Measurements from ENCODE around the gene MUC2. TPM values are rescaled to one million over a fixed set of nuclear protein-coding genes. Genes with fewer than 3 reads are reported as not detected.

MUC2 gene
- total RNA-seq, 1 experiment from 2014 or later: not detected

DNA sequence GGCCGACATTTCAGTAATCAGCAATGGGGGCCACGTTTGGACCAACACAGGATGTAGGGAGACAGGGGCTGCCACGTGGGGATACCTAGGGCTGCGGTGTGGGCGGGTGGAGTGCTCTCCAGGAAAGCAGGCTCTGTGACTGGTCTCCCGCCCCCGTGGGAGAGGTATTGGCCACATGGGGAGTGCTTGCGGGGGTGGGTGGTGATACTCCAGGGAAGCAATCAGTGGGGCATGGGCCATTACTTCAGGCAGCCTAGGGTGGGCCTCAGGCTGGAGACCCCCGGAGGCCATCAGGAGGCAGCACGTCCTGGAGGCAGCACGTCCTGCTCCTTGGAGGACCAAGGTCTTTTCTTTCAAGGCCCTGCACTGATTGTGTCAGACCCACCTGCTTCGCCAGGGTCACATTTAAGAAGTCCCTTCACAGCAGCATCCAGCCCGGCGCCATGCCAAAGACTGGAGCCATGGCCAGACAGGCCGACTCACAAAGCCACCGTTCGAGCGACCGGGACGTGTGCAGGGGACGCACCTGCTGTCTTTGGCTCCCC, 3.0 kb upstream of the MUC2 start:
- Histone ChIP-seq H3K4me1 (ENCODE audit: insufficient read depth, low read length, poor library complexity, severe bottlenecking) (no peaks in the 10 kb centered on the region), H3K36me3 (ENCODE audit: insufficient read depth, low read length, poor library complexity, severe bottlenecking) (no peaks in the 10 kb centered on the region), H3K27me3 (replicated peaks; ENCODE audit: insufficient read depth, low read depth, low read length, poor library complexity) (no peaks in the 10 kb centered on the region), H3K27ac (ENCODE audit: low read depth, low read length, poor library complexity, severe bottlenecking) (no peak overlapping the region), H3K9me3 (ENCODE audit: low read depth, low read length, poor library complexity, severe bottlenecking) (no peaks in the 10 kb centered on the region), H3K4me3 (ENCODE audit: low read depth, low read length, poor library complexity, severe bottlenecking) (no peak overlapping the region)
- POLR2A ChIA-PET (ENCODE audit: low non-redundant PET): no interaction called here
- TF ChIP-seq CTCF (conservative IDR thresholded peaks at IDR 0.05; ENCODE audit: low read depth, low read length): no peak
- no peak for TF ChIP-seq EZH2 (IDR thresholded peaks at IDR 0.05; ENCODE audit: borderline replicate concordance, low read depth, low read length, poor library complexity, severe bottlenecking)
- CTCF ChIA-PET: no interaction called here
- no TSS peak for BruUV-seq (replicated peaks)
- intact Hi-C loops (cut with micrococcal nuclease; ENCODE audit: unreplicated experiment): no loop called here
- DNase-seq (ENCODE audit: low spot score): no peak

GRCh38 chr11:1072116-1072820, 2.4 kb upstream of the MUC2 start:
- H3K36me3 ChIP-seq (ENCODE audit: insufficient read depth, low read length, poor library complexity, severe bottlenecking): no peaks in the 10 kb centered on the region
- TF ChIP-seq EZH2 (IDR thresholded peaks at IDR 0.05; ENCODE audit: borderline replicate concordance, low read depth, low read length, poor library complexity, severe bottlenecking): no peak
- TF ChIP-seq CTCF (conservative IDR thresholded peaks at IDR 0.05; ENCODE audit: low read depth, low read length): no peak
- H3K27me3 ChIP-seq (replicated peaks; ENCODE audit: insufficient read depth, low read depth, low read length, poor library complexity): no peaks in the 10 kb centered on the region
- no peak for DNase-seq (ENCODE audit: low spot score)
- H3K27ac ChIP-seq (ENCODE audit: low read depth, low read length, poor library complexity, severe bottlenecking): no peak overlapping the region
- BruUV-seq (replicated peaks): no TSS peak
- H3K4me3 ChIP-seq (ENCODE audit: low read depth, low read length, poor library complexity, severe bottlenecking): no peak overlapping the region
- intact Hi-C loops (cut with micrococcal nuclease; ENCODE audit: unreplicated experiment): no loop called here
- H3K9me3 ChIP-seq (ENCODE audit: low read depth, low read length, poor library complexity, severe bottlenecking): no peaks in the 10 kb centered on the region
- CTCF ChIA-PET: no interaction called here
- POLR2A ChIA-PET (ENCODE audit: low non-redundant PET): no interaction called here
- no peaks in the 10 kb centered on the region for H3K4me1 ChIP-seq (ENCODE audit: insufficient read depth, low read length, poor library complexity, severe bottlenecking)

DNA sequence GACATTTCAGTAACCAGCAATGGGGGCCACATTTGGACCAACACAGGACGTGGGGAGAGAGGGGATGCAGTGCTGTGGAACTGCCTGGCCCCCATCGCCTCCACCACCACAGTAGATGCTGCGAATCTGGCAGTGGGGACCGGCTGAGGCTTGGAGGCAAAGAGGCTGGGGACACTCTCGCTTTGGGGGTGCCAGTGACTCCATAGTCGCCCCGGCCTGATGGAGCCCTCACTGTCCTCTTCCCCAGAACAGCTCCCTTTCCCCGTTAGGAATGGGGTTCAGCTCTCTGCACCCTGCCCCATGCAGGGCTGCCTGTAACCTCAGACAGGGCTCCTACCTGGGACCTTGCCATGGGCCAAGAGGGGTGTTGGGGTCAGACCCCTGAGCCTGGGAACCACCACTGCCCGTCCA, 1.8 kb upstream of the MUC2 start:
- CTCF ChIA-PET: no interaction called here
- DNase-seq (ENCODE audit: low spot score): no peak
- no peaks in the 10 kb centered on the region for H3K4me1 ChIP-seq (ENCODE audit: insufficient read depth, low read length, poor library complexity, severe bottlenecking)
- no peak overlapping the region for H3K27ac ChIP-seq (ENCODE audit: low read depth, low read length, poor library complexity, severe bottlenecking)
- BruUV-seq (replicated peaks): no TSS peak
- no peak for TF ChIP-seq EZH2 (IDR thresholded peaks at IDR 0.05; ENCODE audit: borderline replicate concordance, low read depth, low read length, poor library complexity, severe bottlenecking)
- no peak for TF ChIP-seq CTCF (conservative IDR thresholded peaks at IDR 0.05; ENCODE audit: low read depth, low read length)
- H3K4me3 ChIP-seq (ENCODE audit: low read depth, low read length, poor library complexity, severe bottlenecking): no peak overlapping the region
- no peaks in the 10 kb centered on the region for H3K27me3 ChIP-seq (replicated peaks; ENCODE audit: insufficient read depth, low read depth, low read length, poor library complexity)
- H3K36me3 ChIP-seq (ENCODE audit: insufficient read depth, low read length, poor library complexity, severe bottlenecking): no peaks in the 10 kb centered on the region
- no peaks in the 10 kb centered on the region for H3K9me3 ChIP-seq (ENCODE audit: low read depth, low read length, poor library complexity, severe bottlenecking)
- intact Hi-C loops (cut with micrococcal nuclease; ENCODE audit: unreplicated experiment): no loop called here
- POLR2A ChIA-PET (ENCODE audit: low non-redundant PET): no interaction called here
